Calu3 (cell line): ENCODE data around the gene CALML6. TPM values are rescaled to one million over a fixed set of nuclear protein-coding genes. Genes with fewer than 3 reads are reported as not detected.

Source experiments
- BruUV-seq: library from RNA; stranded (reverse); fragments of 400-500 nt; replicated peaks from 2 replicates; lab custom pipeline; 2021; lab: Mats Ljungman, UMichigan
- CTCF ChIA-PET: fragments of 300-600 bp; sonication (Branson Sonifier 250); formaldehyde crosslinking; loops from one replicate; lab custom pipeline; 2022; ENCODE audit warnings: antibody characterized with exemption; lab: Charles Lee
- DNase-seq: peaks from one replicate; pipeline ENCODE4 v3.0.0; 2022
- H3K27ac Mint-ChIP-seq: one replicate; pipeline ENCODE4 v1.8.0; 2022; ENCODE audit warnings: mixed read lengths; ENCODE audit not compliant: unreplicated experiment
- H3K27me3 Mint-ChIP-seq: one replicate; pipeline ENCODE4 v1.8.0; 2022; ENCODE audit warnings: mixed read lengths; ENCODE audit not compliant: unreplicated experiment
- H3K36me3 Mint-ChIP-seq: one replicate; pipeline ENCODE4 v1.8.0; 2022; ENCODE audit warnings: mild to moderate bottlenecking, moderate library complexity, mixed read lengths; ENCODE audit not compliant: insufficient read depth, unreplicated experiment
- H3K4me1 Mint-ChIP-seq: one replicate; pipeline ENCODE4 v1.8.0; 2022; ENCODE audit warnings: mild to moderate bottlenecking, low read depth, mixed read lengths; ENCODE audit not compliant: unreplicated experiment
- H3K4me3 Mint-ChIP-seq: one replicate; pipeline ENCODE4 v1.8.0; 2022; ENCODE audit warnings: mild to moderate bottlenecking, low read depth, moderate library complexity, mixed read lengths; ENCODE audit not compliant: unreplicated experiment
- H3K9me3 Mint-ChIP-seq: one replicate; pipeline ENCODE4 v1.8.0; 2022; ENCODE audit warnings: low read depth, mixed read lengths; ENCODE audit not compliant: unreplicated experiment
- intact Hi-C: fragments of 100-400 bp; cut with micrococcal nuclease; formaldehyde crosslinking; loops from one replicate; pipeline ENCODE4 v1.10.0; 2022; ENCODE audit not compliant: unreplicated experiment
- total RNA-seq: library from RNA; stranded (reverse); gene quantifications from 2 replicates; pipeline ENCODE4 v1.2.3, GENCODE V29; 2022
- TF ChIP-seq, protein P1 (sequence below): fragments of 200-600 bp; IDR thresholded peaks from one replicate; pipeline ENCODE4 v1.8.0; 2022; ENCODE audit warnings: antibody characterized with exemption; ENCODE audit not compliant: unreplicated experiment

The CALML6 gene
- total RNA-seq, 1 experiment from 2014 or later, result 0.59 TPM

DNA sequence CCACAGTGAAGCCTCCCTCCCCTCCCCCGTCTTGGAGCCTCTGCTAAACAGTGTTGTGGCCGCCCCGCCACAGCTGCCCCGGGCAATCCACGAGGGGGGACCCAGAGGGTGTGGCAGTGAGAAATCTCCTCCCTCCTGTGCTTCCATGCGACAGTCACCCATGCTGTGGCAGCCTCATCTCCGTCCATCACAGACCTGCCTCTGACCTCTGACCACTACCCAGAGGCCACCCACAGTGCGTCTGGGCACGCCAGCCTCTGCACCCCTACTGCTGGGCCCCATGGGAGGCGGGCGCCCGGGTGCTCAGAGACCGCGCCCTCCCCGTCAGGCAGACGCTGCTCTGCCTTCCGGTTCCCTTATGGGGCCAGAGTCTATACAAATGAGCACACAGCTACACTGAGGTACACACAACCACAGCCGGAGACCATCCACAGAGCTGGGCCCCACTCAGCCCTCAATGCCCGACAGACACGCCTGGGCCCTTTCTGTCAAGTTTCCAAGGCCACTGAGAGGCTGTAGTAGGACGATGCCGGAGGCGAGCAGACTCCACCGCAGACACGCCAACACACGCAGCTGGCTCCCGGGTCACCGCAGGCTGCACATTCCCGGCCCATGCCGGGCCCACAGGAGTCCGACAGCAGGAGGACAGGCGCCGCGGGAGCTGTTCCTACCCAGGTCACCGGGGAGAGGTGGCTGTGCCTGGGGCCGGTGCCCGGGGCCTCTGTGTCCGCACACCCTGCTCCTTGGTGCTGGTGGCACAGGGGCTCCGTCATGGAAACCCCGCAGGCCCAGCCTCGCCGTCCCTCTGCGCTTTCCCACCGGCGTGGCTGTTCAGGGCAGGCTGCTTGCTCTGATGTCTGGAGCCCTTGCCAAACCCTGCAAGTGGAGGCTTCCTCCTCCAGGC is 27.9 kb downstream of the CALML6 start:
- no peak overlapping the region for H3K4me3 Mint-ChIP-seq
- peaks cover 14% of the 10 kb centered on the region for H3K27me3 Mint-ChIP-seq
- TF ChIP-seq, protein P1, sequence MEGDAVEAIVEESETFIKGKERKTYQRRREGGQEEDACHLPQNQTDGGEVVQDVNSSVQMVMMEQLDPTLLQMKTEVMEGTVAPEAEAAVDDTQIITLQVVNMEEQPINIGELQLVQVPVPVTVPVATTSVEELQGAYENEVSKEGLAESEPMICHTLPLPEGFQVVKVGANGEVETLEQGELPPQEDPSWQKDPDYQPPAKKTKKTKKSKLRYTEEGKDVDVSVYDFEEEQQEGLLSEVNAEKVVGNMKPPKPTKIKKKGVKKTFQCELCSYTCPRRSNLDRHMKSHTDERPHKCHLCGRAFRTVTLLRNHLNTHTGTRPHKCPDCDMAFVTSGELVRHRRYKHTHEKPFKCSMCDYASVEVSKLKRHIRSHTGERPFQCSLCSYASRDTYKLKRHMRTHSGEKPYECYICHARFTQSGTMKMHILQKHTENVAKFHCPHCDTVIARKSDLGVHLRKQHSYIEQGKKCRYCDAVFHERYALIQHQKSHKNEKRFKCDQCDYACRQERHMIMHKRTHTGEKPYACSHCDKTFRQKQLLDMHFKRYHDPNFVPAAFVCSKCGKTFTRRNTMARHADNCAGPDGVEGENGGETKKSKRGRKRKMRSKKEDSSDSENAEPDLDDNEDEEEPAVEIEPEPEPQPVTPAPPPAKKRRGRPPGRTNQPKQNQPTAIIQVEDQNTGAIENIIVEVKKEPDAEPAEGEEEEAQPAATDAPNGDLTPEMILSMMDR, result no peak
- intact Hi-C loops, result no loop called here
- CTCF ChIA-PET, result no interaction called here
- DNase-seq, result no peak
- no TSS peak for BruUV-seq
- H3K4me1 Mint-ChIP-seq, result no peaks in the 10 kb centered on the region
- H3K27ac Mint-ChIP-seq, result no peak overlapping the region
- no peaks in the 10 kb centered on the region for H3K36me3 Mint-ChIP-seq
- no peaks in the 10 kb centered on the region for H3K9me3 Mint-ChIP-seq

DNA sequence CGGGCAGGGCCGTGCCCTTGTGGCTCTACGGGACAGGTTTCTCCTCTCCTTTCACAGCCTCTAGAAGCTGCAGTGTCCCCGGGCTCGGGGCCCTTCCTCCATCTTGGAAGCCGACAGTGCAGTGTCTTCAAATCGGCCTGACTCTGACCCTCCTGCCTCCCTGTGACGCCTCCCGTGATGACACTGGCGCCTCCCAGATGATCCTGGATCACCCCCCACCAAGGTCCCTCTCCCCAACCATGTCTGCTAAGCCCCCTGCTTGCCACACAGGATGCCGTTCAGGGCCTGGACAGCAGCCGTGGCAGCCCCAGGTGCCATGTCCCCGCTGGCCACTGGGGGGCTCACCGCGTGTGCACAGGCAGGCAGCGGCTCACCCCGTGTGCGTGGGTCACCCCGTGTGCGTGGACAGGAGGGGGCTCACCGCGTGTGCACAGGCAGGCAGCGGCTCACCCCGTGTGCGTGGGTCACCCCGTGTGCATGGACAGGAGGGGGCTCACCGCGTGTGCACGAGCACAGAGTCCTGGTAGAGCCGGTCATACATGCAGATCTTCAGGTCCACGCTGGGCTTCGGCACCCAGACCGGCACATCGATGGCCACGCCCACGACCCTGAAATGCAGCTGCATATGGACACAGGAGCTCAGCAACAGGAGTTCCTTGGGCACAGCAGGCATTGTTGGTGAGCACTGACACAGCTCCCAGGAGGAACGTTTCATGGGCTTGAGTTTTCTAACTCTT is 28.9 kb downstream of the CALML6 start:
- BruUV-seq, result no TSS peak
- Mint-ChIP-seq H3K4me1 (no peaks in the 10 kb centered on the region), H3K36me3 (no peaks in the 10 kb centered on the region), H3K4me3 (peak overlapping the region; percentile 43), H3K27me3 (peaks cover 17% of the 10 kb centered on the region), H3K27ac (no peak overlapping the region), H3K9me3 (no peaks in the 10 kb centered on the region)
- intact Hi-C loops, result no loop called here
- DNase-seq, result peak; percentile 58
- TF ChIP-seq, protein P1, result peak; percentile 85
- CTCF ChIA-PET, result interaction anchor here (1.5 kb wide), 1 partner anchor 101 kb away, joined by 7 read pairs; no protein-coding TSS in a partner anchor

DNA sequence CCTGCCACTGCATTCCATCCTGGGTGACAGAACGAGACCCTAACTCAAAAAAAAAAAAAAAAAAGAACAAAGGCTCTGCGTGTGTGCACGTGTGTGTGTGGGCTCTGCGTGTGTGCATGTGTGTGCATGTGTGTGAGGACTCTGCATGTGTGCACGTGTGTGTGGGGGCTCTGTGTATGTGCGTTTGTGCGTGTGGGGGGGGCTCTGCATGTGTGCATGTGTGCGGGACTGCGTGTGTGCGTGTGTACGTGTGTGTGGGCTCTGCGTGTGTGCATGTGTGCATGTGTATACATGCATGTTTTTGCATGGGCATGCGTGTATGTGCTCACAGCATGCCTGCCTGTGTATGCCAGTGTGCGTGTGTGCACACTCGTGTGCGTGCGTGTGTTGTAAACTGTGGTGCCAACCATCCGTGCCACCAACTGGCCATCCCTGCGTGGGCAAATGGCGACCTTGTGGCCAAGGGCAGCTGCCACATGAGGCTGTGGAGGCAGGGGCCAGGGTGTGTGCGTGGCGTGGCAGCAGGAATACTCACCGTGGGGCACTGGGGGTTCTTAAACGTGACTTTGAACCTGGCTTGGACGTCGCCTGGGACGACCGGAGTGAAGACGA is 30.8 kb downstream of the CALML6 start:
- BruUV-seq, result no TSS peak
- H3K27me3 Mint-ChIP-seq, result peaks cover 36% of the 10 kb centered on the region
- H3K4me3 Mint-ChIP-seq, result no peak overlapping the region
- no peaks in the 10 kb centered on the region for H3K36me3 Mint-ChIP-seq
- TF ChIP-seq, protein P1, result no peak
- CTCF ChIA-PET, result interaction anchor here (0.9 kb wide), 1 partner anchor 14 kb away, joined by 6 read pairs; no protein-coding TSS in a partner anchor
- H3K27ac Mint-ChIP-seq, result no peak overlapping the region
- no peaks in the 10 kb centered on the region for H3K4me1 Mint-ChIP-seq
- intact Hi-C loops, result no loop called here
- peaks cover under 1% of the 10 kb centered on the region for H3K9me3 Mint-ChIP-seq
- DNase-seq, result no peak

DNA sequence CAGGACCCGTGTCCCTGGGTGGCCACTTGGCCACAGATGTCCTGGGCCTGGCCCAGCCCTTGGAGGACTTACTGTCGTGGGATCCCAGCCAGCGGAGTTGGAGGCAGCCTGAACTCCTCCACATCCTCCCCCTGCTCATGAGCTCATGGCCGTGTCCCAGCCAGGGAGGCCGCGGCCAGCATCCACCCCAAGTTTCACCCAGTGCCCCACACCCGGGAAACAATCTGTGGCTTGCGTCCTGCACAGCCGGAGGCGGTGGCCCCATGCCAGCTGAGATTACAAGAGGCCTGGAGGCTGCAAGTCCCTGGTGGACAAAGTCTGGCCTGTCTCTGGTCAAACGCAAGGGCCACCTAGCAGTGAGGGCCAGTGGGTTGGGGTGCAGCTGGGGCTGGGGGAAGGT is 31.5 kb downstream of the CALML6 start:
- DNase-seq, result no peak
- TF ChIP-seq, protein P1, result no peak
- H3K36me3 Mint-ChIP-seq, result no peaks in the 10 kb centered on the region
- intact Hi-C loops, result no loop called here
- H3K4me3 Mint-ChIP-seq, result no peak overlapping the region
- peaks cover 3% of the 10 kb centered on the region for H3K9me3 Mint-ChIP-seq
- BruUV-seq, result no TSS peak
- H3K4me1 Mint-ChIP-seq, result no peaks in the 10 kb centered on the region
- CTCF ChIA-PET, result no interaction called here
- no peak overlapping the region for H3K27ac Mint-ChIP-seq
- H3K27me3 Mint-ChIP-seq, result peaks cover 42% of the 10 kb centered on the region
